Caco-2 (cell line): ENCODE data around the gene EBF3. TPM values are rescaled to one million over a fixed set of nuclear protein-coding genes. Genes with fewer than 3 reads are reported as not detected.

Experiments used
- BruUV-seq: library from RNA; stranded (reverse); fragments of 400-500 nt; replicated peaks from 2 replicates; lab custom pipeline; 2021; lab: Mats Ljungman, UMichigan
- CTCF ChIA-PET: fragments of 300-600 bp; sonication (Branson Sonifier 250); formaldehyde crosslinking; loops from one replicate; lab custom pipeline; 2022; ENCODE audit warnings: antibody characterized with exemption; lab: Charles Lee
- POLR2A ChIA-PET: fragments of 300-600 bp; sonication (Branson Sonifier 250); formaldehyde crosslinking; loops from one replicate; lab custom pipeline; 2022; ENCODE audit warnings: antibody characterized with exemption; lab: Charles Lee
- DNase-seq, 2 experiments: peaks; one replicate each; pipeline versions ENCODE4 v3.0.0 to v3.0.0-alpha.2; 2020 to 2022
- H3K27me3 ChIP-seq: replicated peaks from 2 replicates; pipeline ENCODE4 v1.6.0; 2011; ENCODE audit warnings: low read length; ENCODE audit not compliant: control insufficient read depth, insufficient read depth
- H3K36me3 ChIP-seq: 2 replicates; pipeline ENCODE4 v1.5.1; 2011; ENCODE audit warnings: low read length; ENCODE audit not compliant: control insufficient read depth, insufficient read depth
- H3K4me1 ChIP-seq: fragments of 250-450 bp; sonication (Bioruptor Pico); 2 replicates; pipeline ENCODE4 v1.5.1; 2020; ENCODE audit warnings: mild to moderate bottlenecking
- H3K4me3 ChIP-seq: 2 replicates; pipeline ENCODE4 v1.5.1; 2011; ENCODE audit warnings: low read depth, mild to moderate bottlenecking, control low read depth, low read length
- H3K9me3 ChIP-seq: fragments of 250-450 bp; sonication (Bioruptor Pico); 2 replicates; pipeline ENCODE4 v1.5.1; 2020; ENCODE audit warnings: mild to moderate bottlenecking, moderate library complexity
- H3K27ac Mint-ChIP-seq: one replicate; pipeline ENCODE4 v1.8.0; 2022; ENCODE audit warnings: mixed read lengths; ENCODE audit not compliant: unreplicated experiment
- H3K27me3 Mint-ChIP-seq: one replicate; pipeline ENCODE4 v1.8.0; 2022; ENCODE audit warnings: mixed read lengths; ENCODE audit not compliant: insufficient read depth, unreplicated experiment
- H3K36me3 Mint-ChIP-seq: one replicate; pipeline ENCODE4 v1.8.0; 2022; ENCODE audit warnings: mild to moderate bottlenecking, mixed read lengths; ENCODE audit not compliant: insufficient read depth, unreplicated experiment
- H3K4me1 Mint-ChIP-seq: one replicate; pipeline ENCODE4 v1.8.0; 2022; ENCODE audit warnings: low read depth, mixed read lengths; ENCODE audit not compliant: unreplicated experiment
- H3K4me3 Mint-ChIP-seq: one replicate; pipeline ENCODE4 v1.8.0; 2022; ENCODE audit warnings: mild to moderate bottlenecking, moderate library complexity, mixed read lengths; ENCODE audit not compliant: unreplicated experiment
- H3K9me3 Mint-ChIP-seq: one replicate; pipeline ENCODE4 v1.8.0; 2022; ENCODE audit warnings: mixed read lengths; ENCODE audit not compliant: unreplicated experiment
- CTCF ChIP-seq, 2 experiments: fragments of 200-600 bp in 1 of 2; IDR thresholded peaks; 1 replicate in 1 of 2; 2 replicates in 1 of 2; pipeline versions ENCODE4 v1.5.1 to v1.8.0; 2011 to 2022; ENCODE audit warnings: antibody characterized with exemption in 1 of 2, control low read depth in 1 of 2, inconsistent platforms in 1 of 2, low read depth in 1 of 2, low read length in 1 of 2, mild to moderate bottlenecking in 1 of 2, moderate library complexity in 1 of 2; ENCODE audit not compliant: insufficient read depth in 1 of 2, severe bottlenecking in 1 of 2, unreplicated experiment in 1 of 2
- intact Hi-C: fragments of 100-400 bp; cut with micrococcal nuclease; formaldehyde crosslinking; loops from one replicate; pipeline ENCODE4 v1.10.0; 2022; ENCODE audit not compliant: unreplicated experiment
- total RNA-seq: library from RNA; stranded (reverse); gene quantifications from 2 replicates; pipeline ENCODE4 v1.2.3, GENCODE V29; 2022

The EBF3 gene
- total RNA-seq, 1 experiment from 2014 or later: 0.79 TPM

GRCh38 chr10:129888784-129889616 lies 75.1 kb downstream of the EBF3 start:
- POLR2A ChIA-PET: no interaction called here
- no TSS peak for BruUV-seq
- intact Hi-C loops: loop anchor here (1.0 to 5.0 kb wide), 2 partner anchors 68 to 82 kb away; no protein-coding TSS in a partner anchor

GRCh38 chr10:129887986-129888783 lies 75.9 kb downstream of the EBF3 start:
- H3K4me3 Mint-ChIP-seq: no peak overlapping the region
- BruUV-seq: no TSS peak
- ChIA-PET POLR2A (no interaction called here), CTCF (interaction anchor here (1.1 to 1.3 kb wide), 2 partner anchors 29 to 83 kb away, joined by 5 to 14 read pairs; no protein-coding TSS in a partner anchor)
- Histone ChIP-seq H3K4me1 (no peaks in the 10 kb centered on the region), H3K4me3 (no peak overlapping the region), H3K36me3 (no peaks in the 10 kb centered on the region), H3K27me3 (no peaks in the 10 kb centered on the region), H3K9me3 (no peaks in the 10 kb centered on the region)
- TF ChIP-seq CTCF (IDR thresholded peaks at IDR 0.05; ENCODE audit: insufficient read depth in 1 of 2, low read depth in 1 of 2, low read length in 1 of 2, severe bottlenecking in 1 of 2, unreplicated experiment in 1 of 2): no peak
- no peak for DNase-seq
- H3K36me3 Mint-ChIP-seq: no peaks in the 10 kb centered on the region
- intact Hi-C loops: loop anchor here (5.0 kb wide), 1 partner anchor 69 kb away; no protein-coding TSS in a partner anchor
- peaks cover 3% of the 10 kb centered on the region for H3K27me3 Mint-ChIP-seq
- no peak overlapping the region for H3K27ac Mint-ChIP-seq
- no peaks in the 10 kb centered on the region for H3K9me3 Mint-ChIP-seq
- H3K4me1 Mint-ChIP-seq: no peaks in the 10 kb centered on the region

More at GRCh38 chr10:129888784-129889616, 75.1 kb downstream of the EBF3 start:
- CTCF ChIA-PET: interaction anchor here (0.6 to 1.3 kb wide), 15 partner anchors 9 to 1276 kb away, joined by 3 to 14 read pairs (median 5); no protein-coding TSS in a partner anchor
- no peaks in the 10 kb centered on the region for H3K9me3 ChIP-seq
- H3K27me3 Mint-ChIP-seq: peaks cover 3% of the 10 kb centered on the region
- no peaks in the 10 kb centered on the region for H3K36me3 Mint-ChIP-seq
- H3K4me3 Mint-ChIP-seq: no peak overlapping the region
- DNase-seq: peak; percentile 57 to 73
- no peaks in the 10 kb centered on the region; the same call in 1 of the 2 replicates for H3K27me3 ChIP-seq
- no peaks in the 10 kb centered on the region for H3K36me3 ChIP-seq
- peak; percentile 84 to 91 for TF ChIP-seq CTCF (IDR thresholded peaks at IDR 0.05; ENCODE audit: insufficient read depth in 1 of 2, low read depth in 1 of 2, low read length in 1 of 2, severe bottlenecking in 1 of 2, unreplicated experiment in 1 of 2)
- H3K4me3 ChIP-seq: no peak overlapping the region
- no peaks in the 10 kb centered on the region for H3K4me1 ChIP-seq
- H3K4me1 Mint-ChIP-seq: no peaks in the 10 kb centered on the region
- no peaks in the 10 kb centered on the region for H3K9me3 Mint-ChIP-seq
- no peak overlapping the region for H3K27ac Mint-ChIP-seq

GRCh38 chr10:129887381-129887905 lies 76.6 kb downstream of the EBF3 start:
- Mint-ChIP-seq H3K27ac (no peak overlapping the region), H3K9me3 (no peaks in the 10 kb centered on the region)
- BruUV-seq: no TSS peak

More at GRCh38 chr10:129887381-129887905, 76.6 kb downstream of the EBF3 start:
- no peak for DNase-seq
- POLR2A ChIA-PET: no interaction called here
- Mint-ChIP-seq H3K27me3 (peaks cover 3% of the 10 kb centered on the region), H3K4me1 (no peaks in the 10 kb centered on the region), H3K4me3 (no peak overlapping the region), H3K36me3 (no peaks in the 10 kb centered on the region)
- TF ChIP-seq CTCF (IDR thresholded peaks at IDR 0.05; ENCODE audit: insufficient read depth in 1 of 2, low read depth in 1 of 2, low read length in 1 of 2, severe bottlenecking in 1 of 2, unreplicated experiment in 1 of 2): no peak
- no peaks in the 10 kb centered on the region for H3K36me3 ChIP-seq
- H3K4me1 ChIP-seq: no peaks in the 10 kb centered on the region
- H3K4me3 ChIP-seq: no peak overlapping the region
- CTCF ChIA-PET: no interaction called here
- H3K27me3 ChIP-seq: no peaks in the 10 kb centered on the region
- H3K9me3 ChIP-seq: no peaks in the 10 kb centered on the region
- intact Hi-C loops: loop anchor here (5.0 kb wide), 1 partner anchor 70 kb away; no protein-coding TSS in a partner anchor
